Measurements from ENCODE around the gene FNDC3B.

GRCh38 chr3:172036541-172037215 is 2.7 kb upstream of the FNDC3B start:
- no peak for TF ChIP-seq CTCF (IDR thresholded peaks at IDR 0.05)
- no peak for TF ChIP-seq POLR2A (IDR thresholded peaks at IDR 0.05)
